Left renal pelvis (tissue), 4 donors: ENCODE data around the gene GPN3. TPM values are rescaled to one million over a fixed set of nuclear protein-coding genes. Genes with fewer than 3 reads are reported as not detected.
"Not testable (repeated sequence)": the region's sequence is repeated elsewhere in the genome, so short reads cannot be mapped to it uniquely, and the experiment has no call there.

Experiments used
- DNase-seq, 4 donors: peaks; one replicate each; pipeline ENCODE4 v3.0.0-alpha.2; 2013; ENCODE audit warnings: low read depth in 4 of 4, low spot score in 3 of 4
- polyA plus RNA-seq, 4 donors: library from polyadenylated mRNA; unstranded; fragments of 120-200 nt; gene quantifications; one replicate each; pipeline ENCODE4 v1.2.1, GENCODE V29; 2013; ENCODE audit not compliant: insufficient read length in 4 of 4

Gene GPN3
- 10 to 100 TPM; 29.3 to 43.3 (median 36.2) TPM for polyA plus RNA-seq

DNA sequence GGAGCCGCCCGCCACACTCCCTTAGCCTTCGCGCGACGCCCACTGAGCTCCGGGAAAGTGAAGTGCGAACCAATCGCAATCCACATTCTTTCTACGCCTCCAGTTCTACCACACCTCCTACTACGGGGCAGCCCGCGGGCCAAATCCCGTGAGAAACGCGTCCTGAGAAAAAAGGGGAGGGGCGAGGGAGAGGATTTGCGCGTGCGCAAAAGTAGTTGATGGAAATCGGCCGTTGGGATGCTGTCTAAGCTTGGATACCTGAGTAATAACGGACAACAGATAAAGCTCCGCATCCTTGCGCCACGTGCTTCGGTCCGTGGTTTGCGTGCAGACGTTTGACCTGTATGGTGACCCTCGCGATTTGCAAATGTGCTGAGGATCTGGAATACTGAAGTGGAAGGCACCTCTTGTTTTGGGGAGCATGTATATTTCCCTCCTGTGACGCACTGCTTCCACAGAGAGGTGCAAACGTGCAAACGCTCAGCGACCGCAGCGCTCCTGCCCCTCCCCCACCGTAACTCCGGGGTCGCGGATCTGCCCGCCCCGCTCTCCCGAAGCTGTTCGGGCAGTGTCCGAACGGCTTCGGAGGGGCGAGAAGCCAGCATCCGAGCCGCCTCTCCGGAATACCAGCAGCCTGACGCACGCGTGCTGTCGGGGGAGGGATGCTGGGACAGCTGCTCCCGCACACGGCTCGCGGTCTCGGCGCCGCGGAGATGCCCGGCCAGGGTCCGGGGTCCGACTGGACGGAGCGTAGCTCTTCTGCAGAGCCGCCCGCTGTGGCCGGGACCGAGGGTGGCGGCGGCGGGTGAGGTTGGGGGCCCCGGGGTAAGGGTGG lies at the start of gene GPN3, which contains the start of gene FAM216A:
TSS of gene GPN3 (minus strand) at position 44 of the 835 bp plus-strand sequence. CDS start 54 bp downstream, outside the sequence.
TSS of gene FAM216A (plus strand) at position 632 of the 835 bp plus-strand sequence. CDS start at position 663, 31 bp downstream.
- DNase-seq = peak; percentile 97 to 99 (median 97)

DNA sequence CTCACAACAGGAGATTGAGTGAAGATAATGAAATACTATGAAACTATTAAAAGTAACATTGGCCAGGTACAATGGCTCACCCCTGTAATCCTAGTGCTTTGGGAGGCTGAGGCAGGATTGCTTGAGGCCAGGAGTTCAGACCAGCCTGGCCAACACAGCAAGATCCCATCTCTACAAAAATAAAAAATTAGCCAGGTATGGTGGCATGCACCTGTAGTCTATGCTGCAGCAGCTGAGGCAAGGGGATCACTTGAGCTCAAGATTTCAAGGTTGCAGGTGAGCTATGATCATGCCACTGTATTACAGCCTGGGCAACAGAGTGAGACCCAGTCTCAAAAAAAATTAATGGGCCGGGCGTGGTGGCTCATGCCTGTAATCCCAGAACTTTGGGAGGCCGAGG lies 48.9 kb upstream of the GPN3 start:
- no peak for DNase-seq

- DNase-seq = no peak
Observed at GRCh38 chr12:110514363-110514762, 46.3 kb upstream of the GPN3 start.

GRCh38 chr12:110513842-110514241 lies 45.8 kb upstream of the GPN3 start:
- no peak for DNase-seq

- DNase-seq = no peak
Observed at GRCh38 chr12:110508071-110508586, 40.1 kb upstream of the GPN3 start.

DNA sequence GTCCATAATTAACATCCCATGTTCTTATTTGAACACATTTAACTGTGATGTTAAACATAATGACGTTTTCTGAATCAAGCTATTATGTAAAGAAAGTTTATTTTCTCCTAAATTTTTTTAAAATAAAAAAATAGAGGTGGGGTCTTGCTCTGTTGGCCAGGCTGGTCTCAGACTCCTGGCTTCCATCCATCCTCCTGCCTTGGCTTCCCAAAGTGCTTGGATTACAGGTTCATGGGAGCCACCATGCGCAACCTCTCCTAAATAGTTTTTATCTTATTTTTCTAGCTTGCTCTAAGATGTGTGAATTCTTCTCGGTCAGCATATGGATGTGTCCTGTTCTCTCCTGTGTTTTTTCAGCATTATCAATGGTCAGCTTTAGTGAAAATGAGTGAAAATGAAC lies 37.3 kb upstream of the GPN3 start:
- DNase-seq = no peak

DNA sequence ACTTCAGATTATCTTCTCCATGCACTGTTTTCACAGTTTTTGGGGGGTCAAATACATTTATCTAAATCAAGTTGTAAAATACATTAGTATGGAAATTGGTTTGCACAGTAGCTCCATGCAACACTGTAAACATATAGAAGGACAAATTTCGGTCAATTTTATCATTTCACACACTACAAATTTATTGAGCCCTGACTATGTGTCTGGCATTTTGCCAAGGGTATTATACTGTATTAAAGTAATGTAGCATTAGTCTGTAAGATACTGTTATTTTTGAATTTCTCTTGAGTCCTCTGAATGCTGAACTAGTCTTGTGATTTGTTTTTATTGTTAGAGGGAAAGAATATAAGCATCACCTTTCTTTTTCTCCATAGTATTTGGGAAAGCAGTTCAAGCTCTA lies 35.4 kb upstream of the GPN3 start:
- DNase-seq = no peak

DNA sequence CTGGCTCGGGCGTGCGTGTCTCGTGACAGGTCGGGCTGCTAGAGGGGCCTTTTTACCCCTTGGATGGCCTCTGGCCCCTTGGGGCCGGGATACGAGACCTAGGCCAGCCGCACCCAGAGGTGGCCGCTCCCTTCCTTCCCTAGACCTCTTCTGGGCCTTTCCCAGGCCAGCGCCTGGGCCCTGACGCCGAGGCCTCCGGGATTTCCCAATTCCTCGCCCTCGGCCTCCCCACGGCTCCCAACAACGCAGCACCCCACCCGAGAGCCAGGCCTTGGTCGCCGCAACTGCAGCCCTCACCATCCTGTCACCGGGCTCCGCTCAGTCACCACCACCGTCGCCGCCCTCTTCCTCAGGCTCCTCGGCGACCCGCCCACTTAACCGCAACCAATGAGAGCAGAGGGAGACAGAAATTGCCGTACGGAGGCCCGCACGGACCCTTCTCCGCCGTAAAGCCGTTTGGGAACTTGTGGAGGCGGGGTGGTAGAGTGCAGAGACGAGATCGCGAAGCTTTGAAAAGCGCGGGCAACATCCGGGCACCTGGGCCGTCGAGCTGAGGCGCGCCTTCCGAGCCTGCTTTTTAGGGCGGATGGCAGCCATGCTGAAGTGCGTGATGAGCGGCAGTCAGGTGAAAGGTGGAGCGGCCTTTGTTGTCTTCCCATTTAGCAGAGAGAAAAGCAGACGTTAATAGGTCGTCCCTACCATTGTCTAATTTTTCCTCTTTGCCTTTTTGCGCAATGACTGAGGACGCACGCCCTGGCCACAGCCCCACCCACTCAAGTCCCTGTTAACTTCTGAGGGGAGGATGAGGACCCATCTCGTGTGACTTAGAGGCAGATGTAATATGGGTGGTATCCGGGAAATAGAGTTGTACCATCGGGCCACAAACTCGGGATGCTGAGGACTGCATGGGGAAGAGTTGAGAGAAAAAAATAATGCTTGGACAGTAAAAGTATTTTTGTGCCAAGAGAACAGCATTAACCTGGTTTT lies 34.0 kb upstream of the GPN3 start, which contains the start of the genes RAD9B and VPS29:
TSS of gene RAD9B (plus strand) at position 580 of the 987 bp plus-strand sequence. CDS start at position 587, 7 bp downstream.
TSS of gene VPS29 (minus strand) at position 360 of the 987 bp plus-strand sequence. CDS start at position 300, 60 bp downstream.
- peak; percentile 94 to 97 (median 96) for DNase-seq

DNA sequence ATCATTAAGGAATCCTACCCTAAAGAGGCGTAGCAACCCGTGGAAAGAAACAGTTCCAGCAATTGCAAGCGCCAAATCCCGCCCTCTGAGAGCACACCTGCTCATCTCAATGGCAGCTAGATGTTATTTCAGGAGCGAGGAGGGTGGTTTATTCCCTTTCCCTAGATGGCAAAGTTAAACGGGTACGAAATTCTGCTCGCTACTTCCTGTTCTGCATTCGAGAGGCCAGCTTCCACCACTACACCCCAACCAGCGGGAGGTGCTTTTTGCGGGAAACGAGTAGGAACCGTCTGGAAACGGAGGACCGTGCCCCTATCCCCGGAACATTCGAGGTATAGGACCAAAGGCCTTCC lies 33.3 kb upstream of the GPN3 start:
- DNase-seq = peak; percentile 2 to 14 (median 10)

GRCh38 chr12:110498984-110499706 lies 31.1 kb upstream of the GPN3 start:
- no peak for DNase-seq

GRCh38 chr12:110475426-110475825 lies 7.4 kb upstream of the GPN3 start:
- DNase-seq = no peak

GRCh38 chr12:110467847-110468213 lies 227 bp downstream of the GPN3 start:
- no peak for DNase-seq

- DNase-seq = no peak
Observed at GRCh38 chr12:110466791-110467190, 1.3 kb downstream of the GPN3 start.

DNA sequence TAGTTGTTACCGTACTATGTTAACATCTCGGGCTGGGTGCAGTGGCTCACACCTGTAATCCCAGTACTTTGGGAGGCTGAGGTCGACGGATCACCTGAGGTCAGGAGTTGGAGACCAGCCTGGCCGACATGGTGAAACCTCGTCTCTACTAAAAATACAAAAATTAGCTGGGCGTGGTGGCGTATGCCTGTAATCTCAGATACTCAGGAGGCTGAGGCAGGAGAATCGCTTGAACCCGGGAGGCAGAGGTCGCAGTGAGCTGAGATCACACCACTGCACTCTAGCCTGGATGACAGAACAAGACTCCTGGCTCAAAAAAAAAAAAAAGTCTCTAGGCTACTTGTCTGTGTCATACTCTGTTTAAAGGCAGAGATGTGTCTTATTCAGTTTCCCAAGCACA lies 2.3 kb downstream of the GPN3 start:
- DNase-seq = not testable (repeated sequence)

DNA sequence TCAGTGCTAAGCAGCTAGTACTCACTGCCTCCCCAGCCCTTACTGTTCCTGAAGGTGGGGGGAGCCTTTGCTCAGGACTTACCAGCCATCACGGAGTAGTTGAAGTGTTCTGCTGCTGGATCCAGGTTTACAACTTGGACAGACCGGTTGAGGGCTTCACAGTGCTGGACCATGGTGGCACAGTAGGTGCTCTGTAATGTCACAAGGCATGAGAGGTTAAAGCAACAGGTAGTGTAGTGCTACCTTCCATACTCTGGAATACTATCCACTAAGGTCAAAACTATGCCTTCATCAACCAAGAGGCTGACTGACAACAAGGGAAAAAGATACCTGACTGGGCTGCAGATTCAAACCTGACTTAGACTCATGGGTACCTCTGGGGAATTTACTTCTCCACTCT lies 3.0 kb downstream of the GPN3 start:
- no peak for DNase-seq

GRCh38 chr12:110461189-110461588 lies 6.9 kb downstream of the GPN3 start:
- not testable (repeated sequence) for DNase-seq

DNA sequence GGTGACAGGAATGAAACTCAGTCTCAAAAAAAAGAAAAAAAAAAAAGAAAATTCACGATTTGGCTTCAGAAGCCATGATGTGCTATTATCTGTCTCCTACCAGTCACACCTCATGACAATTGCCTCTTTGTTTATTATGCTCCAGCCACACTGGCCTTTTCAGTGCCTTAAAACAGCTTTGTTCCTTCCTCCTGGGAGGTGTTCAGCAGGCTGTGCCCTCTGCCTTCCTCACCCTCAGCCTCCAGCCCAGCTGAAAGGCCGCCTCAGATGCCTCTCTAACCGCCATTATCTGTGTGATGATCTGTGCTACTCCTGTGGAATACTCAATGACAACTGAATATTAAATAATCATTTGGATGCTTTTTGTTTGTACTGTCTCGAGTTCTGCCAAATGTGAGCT lies 9.3 kb downstream of the GPN3 start:
- DNase-seq = no peak

DNA sequence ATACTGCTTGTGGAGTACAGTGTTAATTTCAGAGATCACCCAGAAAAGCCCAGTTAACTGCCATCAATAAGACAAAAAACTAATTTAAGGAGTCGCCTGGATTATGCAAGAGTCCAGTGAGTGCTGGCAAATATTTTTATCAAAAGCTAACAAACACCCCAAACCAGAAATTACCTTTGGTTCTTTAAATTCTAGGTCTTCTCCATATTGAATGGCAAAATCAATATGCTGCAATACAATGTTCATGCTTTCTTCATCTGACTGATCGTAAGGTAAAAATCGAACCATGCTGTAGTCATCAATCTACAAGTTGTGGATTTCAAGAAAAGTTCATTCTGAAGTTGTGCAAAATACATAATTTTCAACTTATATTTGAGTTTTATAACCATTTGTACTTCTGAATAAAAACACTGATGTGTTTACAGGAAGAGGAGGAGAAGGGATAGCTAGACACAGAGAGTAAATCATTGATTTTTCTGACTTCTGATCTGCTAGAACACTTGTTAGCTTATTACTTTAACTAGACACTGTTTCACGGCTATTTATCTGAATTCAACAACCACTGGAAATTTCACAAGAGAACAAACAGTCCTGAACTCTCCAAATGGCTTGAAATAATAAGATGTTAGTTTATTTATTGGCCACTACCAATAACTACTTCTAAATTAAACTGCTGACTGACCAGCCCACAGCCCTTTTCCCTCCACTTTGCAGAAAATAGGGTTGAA lies 14.3 kb downstream of the GPN3 start:
- no peak for DNase-seq

DNA sequence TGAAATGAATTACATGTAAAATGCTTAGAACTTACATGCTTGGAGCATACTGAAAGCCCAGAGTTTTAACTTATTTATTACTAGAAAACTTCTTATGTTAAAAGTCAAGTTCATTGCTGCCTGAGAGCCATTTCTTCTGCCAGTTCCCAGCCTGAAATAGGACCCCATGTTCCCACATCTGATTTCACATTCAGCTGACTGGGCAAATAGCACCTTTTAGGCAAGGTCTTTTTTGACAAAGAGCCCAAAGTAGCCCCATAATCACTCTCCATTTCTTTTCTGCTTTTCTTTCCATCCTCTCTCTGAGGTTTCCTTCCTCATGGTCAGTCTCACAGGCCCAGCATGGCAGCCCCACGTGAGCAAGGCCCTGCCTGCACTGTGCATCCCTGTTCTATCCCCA lies 16.8 kb downstream of the GPN3 start:
- DNase-seq = no peak
